HCT116 (cell line): ENCODE results near the gene IFRD2. TPM values are rescaled to one million over a fixed set of nuclear protein-coding genes. Genes with fewer than 3 reads are reported as not detected.

Experiments
- ATAC-seq: fragments of 200-7000 bp; cut with Tn5 transposase; 2 replicates; pipeline ENCODE4 v1.9.1; 2020; ENCODE audit warnings: mild to moderate bottlenecking, moderate library complexity
- BruUV-seq: library from RNA; stranded (reverse); fragments of 400-500 nt; replicated peaks from 2 replicates; lab custom pipeline; 2021; lab: Mats Ljungman, UMichigan
- CTCF ChIA-PET: fragments of 300-600 bp; sonication (Branson Sonifier 250); formaldehyde crosslinking; loops from one replicate; lab custom pipeline; 2021; ENCODE audit warnings: antibody characterized with exemption; lab: Charles Lee
- POLR2A ChIA-PET: fragments of 300-600, 350-600 bp; sonication (Branson Sonifier 250); formaldehyde crosslinking; loops from one replicate; lab custom pipeline; 2021; ENCODE audit warnings: antibody characterized with exemption; lab: Charles Lee
- RAD21 ChIA-PET, 2 experiments: fragments of 300-600 bp; sonication (Branson Sonifier 250); formaldehyde crosslinking; loops; one replicate each; lab custom pipeline; 2023; ENCODE audit warnings: low total read pairs in 2 of 2; ENCODE audit not compliant: uncharacterized antibody in 2 of 2, unreplicated experiment in 2 of 2, low non-redundant PET in 1 of 2; lab: Charles Lee
- DNase-seq: peaks from one replicate; pipeline ENCODE4 v3.0.0-alpha.2; 2010; ENCODE audit warnings: low read depth, low spot score
- H2AFZ ChIP-seq: fragments of 200-600 bp; shearing (Covaris generic), sonication (generic); 2 replicates; pipeline ENCODE4 v1.6.1; 2017; ENCODE audit warnings: low read depth, mixed run types, mixed read lengths, antibody characterized with exemption, low read length; ENCODE audit not compliant: poor library complexity, severe bottlenecking
- H3K27ac ChIP-seq: 2 replicates; pipeline ENCODE4 v1.5.1; 2012; ENCODE audit warnings: low read depth, low read length
- H3K27me3 ChIP-seq: fragments of 200-600 bp; sonication (generic); 2 replicates; pipeline ENCODE4 v1.6.1; 2016; ENCODE audit warnings: mixed run types, low read length, mixed read lengths; ENCODE audit not compliant: insufficient read depth
- H3K36me3 ChIP-seq, 2 experiments: fragments of 200-500 bp in 1 of 2; fragments of 200-600 bp in 1 of 2; sonication (Bioruptor generic) in 1 of 2; sonication (generic) in 1 of 2; 2 replicates each; pipeline versions ENCODE4 v1.5.1 to v1.6.1; 2014 to 2016; ENCODE audit warnings: low read length in 2 of 2, inconsistent platforms in 1 of 2, mixed read lengths in 1 of 2, mixed run types in 1 of 2; ENCODE audit not compliant: insufficient read depth in 2 of 2, control insufficient read depth in 1 of 2
- H3K4me1 ChIP-seq, 2 experiments: fragments of 200-600 bp in 1 of 2; sonication (generic) in 1 of 2; 2 replicates each; pipeline versions ENCODE4 v1.5.1 to v1.6.1; 2012 to 2017; ENCODE audit warnings: low read length in 2 of 2, inconsistent platforms in 1 of 2, mild to moderate bottlenecking in 1 of 2, mixed read lengths in 1 of 2, mixed run types in 1 of 2, moderate library complexity in 1 of 2; ENCODE audit not compliant: insufficient read depth in 2 of 2, control insufficient read depth in 1 of 2
- H3K4me2 ChIP-seq: fragments of 200-600 bp; sonication (generic); 2 replicates; pipeline ENCODE4 v1.6.1; 2017; ENCODE audit warnings: mixed run types, low read length, mixed read lengths
- H3K4me3 ChIP-seq, 2 experiments: fragments of 200-600 bp in 1 of 2; sonication (generic) in 1 of 2; replicated peaks in 1 of 2; 2 replicates each; pipeline ENCODE4 v1.5.1; 2011 to 2016; ENCODE audit warnings: low read length in 2 of 2, control low read depth in 1 of 2, low read depth in 1 of 2, mild to moderate bottlenecking in 1 of 2, mixed read lengths in 1 of 2, mixed run types in 1 of 2
- H3K79me2 ChIP-seq: fragments of 200-600 bp; sonication (generic); 2 replicates; pipeline ENCODE4 v1.6.1; 2017; ENCODE audit warnings: mild to moderate bottlenecking, mixed run types, low read length, moderate library complexity, mixed read lengths; ENCODE audit not compliant: insufficient read depth
- H3K9ac ChIP-seq: fragments of 200-600 bp; sonication (generic); 2 replicates; pipeline ENCODE4 v1.6.1; 2016; ENCODE audit warnings: low read length, mixed read lengths
- H3K9me2 ChIP-seq: fragments of 200-600 bp; sonication (generic), shearing (Covaris generic); 2 replicates; pipeline ENCODE4 v1.6.1; 2017; ENCODE audit warnings: mixed run types, mild to moderate bottlenecking, moderate library complexity; ENCODE audit not compliant: insufficient read depth
- H3K9me3 ChIP-seq, 2 experiments: fragments of 200-500 bp in 1 of 2; fragments of 200-600 bp in 1 of 2; sonication (Bioruptor generic) in 1 of 2; sonication (generic) in 1 of 2; 2 replicates each; pipeline ENCODE4 v1.6.1; 2014 to 2017; ENCODE audit warnings: low read length in 2 of 2, mixed read lengths in 2 of 2, inconsistent platforms in 1 of 2, low read depth in 1 of 2, mild to moderate bottlenecking in 1 of 2, mixed run types in 1 of 2, moderate library complexity in 1 of 2; ENCODE audit not compliant: control insufficient read depth in 1 of 2, insufficient read depth in 1 of 2
- H4K20me1 ChIP-seq: fragments of 200-600 bp; sonication (generic), shearing (Covaris generic); 2 replicates; pipeline ENCODE4 v1.6.1; 2017; ENCODE audit warnings: mixed run types, mild to moderate bottlenecking, moderate library complexity; ENCODE audit not compliant: insufficient read depth
- EGR1 ChIP-seq: IDR thresholded peaks from 2 replicates; pipeline ENCODE4 v1.6.1; 2012; ENCODE audit warnings: low read depth
- EZH2 ChIP-seq: fragments of 200-600 bp; sonication (generic); IDR thresholded peaks from 2 replicates; pipeline ENCODE4 v1.6.1; 2017; ENCODE audit warnings: antibody characterized with exemption, mixed run types
- POLR2A ChIP-seq: IDR thresholded peaks from 2 replicates; pipeline ENCODE4 v1.7.0; 2011; ENCODE audit warnings: borderline replicate concordance; ENCODE audit not compliant: insufficient read depth, insufficient read length; ENCODE audit errors: extremely low read depth
- POLR2AphosphoS5 ChIP-seq: IDR thresholded peaks from 2 replicates; pipeline ENCODE4 v1.6.1; 2011; ENCODE audit warnings: mild to moderate bottlenecking, low read depth, low read length, moderate library complexity
- intact Hi-C: fragments of 100-400 bp; cut with micrococcal nuclease; formaldehyde crosslinking; loops from 2 replicates; pipeline ENCODE4 v1.10.0; 2022
- total RNA-seq: library from RNA; stranded (reverse); gene quantifications from one replicate; pipeline ENCODE4 v1.2.1, GENCODE V29; 2021; ENCODE audit not compliant: unreplicated experiment
- TF ChIP-seq, protein P1 (sequence below): IDR thresholded peaks from 2 replicates; pipeline ENCODE4 v1.6.1; 2012
- TF ChIP-seq, protein P2 (sequence below), 3 experiments: fragments of 200-600 bp in 1 of 3; sonication (generic) in 1 of 3; IDR thresholded peaks in 2 of 3; conservative IDR thresholded peaks in 1 of 3; 2 replicates each; pipeline ENCODE4 v1.5.1; 2012 to 2017; ENCODE audit warnings: low read depth in 2 of 3, low read length in 2 of 3, antibody characterized with exemption in 1 of 3, borderline replicate concordance in 1 of 3, control low read depth in 1 of 3, mild to moderate bottlenecking in 1 of 3, mixed read lengths in 1 of 3, mixed run types in 1 of 3, moderate library complexity in 1 of 3; ENCODE audit not compliant: insufficient read depth in 1 of 3

Gene IFRD2
- total RNA-seq, 1 experiment from 2014 or later: 146 TPM

DNA sequence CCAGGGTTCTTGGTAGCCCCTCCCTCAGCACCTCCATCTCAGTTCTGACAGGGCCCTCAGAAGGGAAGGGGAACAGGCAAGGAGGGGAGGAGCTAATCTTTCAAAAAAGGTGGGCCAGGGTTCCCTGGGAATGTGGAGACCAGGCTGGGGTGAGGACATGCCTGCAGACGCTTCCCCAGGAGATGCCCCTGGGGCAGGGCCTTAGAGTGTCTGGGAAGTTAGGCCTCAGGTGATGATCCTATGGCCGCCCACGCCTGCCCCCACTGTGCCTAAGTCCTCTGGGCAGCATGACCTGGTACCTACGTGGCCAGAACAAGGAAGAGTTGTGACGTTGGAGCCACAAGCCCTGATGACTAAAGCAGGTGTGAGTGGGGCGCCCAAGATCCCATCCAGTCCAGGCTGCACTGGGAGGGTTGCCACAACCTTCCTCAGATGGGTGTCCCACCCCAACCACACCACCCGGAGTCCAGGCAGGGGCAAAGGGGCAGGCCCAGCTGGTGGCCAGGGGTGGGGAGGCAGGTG is 27.2 kb downstream of the IFRD2 start:
- Histone ChIP-seq H3K79me2 (no peaks in the 10 kb centered on the region), H3K27me3 (no peaks in the 10 kb centered on the region), H3K27ac (peak overlapping the region; percentile 86)
- no TSS peak for BruUV-seq
- RAD21 ChIA-PET: interaction anchor here in 1 of 2 experiments (0.6 kb wide), 1 partner anchor 71 kb away, joined by 4 read pairs; no protein-coding TSS in a partner anchor
- peak; percentile 31 for ATAC-seq
- intact Hi-C loops: no loop called here
- TF ChIP-seq POLR2AphosphoS5: peak; percentile 57
- TF ChIP-seq EGR1: no peak
- TF ChIP-seq, all 23 proteins: peak for 1
- peak; percentile 79 for DNase-seq
- ChIA-PET CTCF (interaction anchor here (0.8 to 2.9 kb wide), 6 partner anchors 9 to 83 kb away, joined by 3 to 23 read pairs (median 4); partner anchors contain the start of gene GNAI2), POLR2A (interaction anchor here (0.7 to 2.5 kb wide), 6 partner anchors 15 to 63 kb away, joined by 3 to 9 read pairs (median 4); partner anchors contain the start of genes GNAI2, HYAL3, LSMEM2 and NAA80)
- Histone ChIP-seq H3K4me2 (peak overlapping the region; percentile 80), H3K36me3 (no peaks in the 10 kb centered on the region), H3K4me1 (peaks cover 74 to 95% of the 10 kb centered on the region in 2 experiments), H3K9ac (peak overlapping the region; percentile 62), H3K9me3 (no peaks in the 10 kb centered on the region), H4K20me1 (no peaks in the 10 kb centered on the region), H3K9me2 (no peaks in the 10 kb centered on the region), H3K4me3 (peak overlapping the region; percentile 15 to 36; a peak in 3 of 4 replicates), H2AFZ (no peak overlapping the region)

GRCh38 chr3:50264383-50264963 is 27.8 kb downstream of the IFRD2 start:
- no peak overlapping the region for H2AFZ ChIP-seq
- H3K27ac ChIP-seq: peak overlapping the region; percentile 86
- intact Hi-C loops: no loop called here
- H3K4me1 ChIP-seq: peaks cover 72 to 95% of the 10 kb centered on the region in 2 experiments
- ATAC-seq (peak; percentile 45), DNase-seq (peak; percentile 76)
- peak overlapping the region; percentile 62 for H3K9ac ChIP-seq
- H3K4me2 ChIP-seq: peak overlapping the region; percentile 80
- ChIA-PET POLR2A (interaction anchor here (0.7 to 2.5 kb wide), 7 partner anchors 15 to 64 kb away, joined by 3 to 9 read pairs (median 4); partner anchors contain the start of genes GNAI2, HYAL3, LSMEM2 and NAA80), CTCF (interaction anchor here (0.6 to 2.9 kb wide), 8 partner anchors 8 to 83 kb away, joined by 3 to 23 read pairs (median 4); partner anchors contain the start of genes GNAI2 and HYAL1), RAD21 (interaction anchor here in 1 of 2 experiments (0.6 kb wide), 1 partner anchor 70 kb away, joined by 4 read pairs; no protein-coding TSS in a partner anchor)
- H3K9me2 ChIP-seq: no peaks in the 10 kb centered on the region
- no peaks in the 10 kb centered on the region for H3K79me2 ChIP-seq
- no peaks in the 10 kb centered on the region for H3K27me3 ChIP-seq
- no peaks in the 10 kb centered on the region for H3K36me3 ChIP-seq
- no peaks in the 10 kb centered on the region for H3K9me3 ChIP-seq
- no peaks in the 10 kb centered on the region for H4K20me1 ChIP-seq
- no TSS peak for BruUV-seq
- H3K4me3 ChIP-seq: peak overlapping the region; percentile 16 to 36
- TF ChIP-seq, protein P1, sequence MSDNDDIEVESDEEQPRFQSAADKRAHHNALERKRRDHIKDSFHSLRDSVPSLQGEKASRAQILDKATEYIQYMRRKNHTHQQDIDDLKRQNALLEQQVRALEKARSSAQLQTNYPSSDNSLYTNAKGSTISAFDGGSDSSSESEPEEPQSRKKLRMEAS: no peak
- TF ChIP-seq EZH2 (no peak), POLR2A (no peak)
- TF ChIP-seq, protein P2, sequence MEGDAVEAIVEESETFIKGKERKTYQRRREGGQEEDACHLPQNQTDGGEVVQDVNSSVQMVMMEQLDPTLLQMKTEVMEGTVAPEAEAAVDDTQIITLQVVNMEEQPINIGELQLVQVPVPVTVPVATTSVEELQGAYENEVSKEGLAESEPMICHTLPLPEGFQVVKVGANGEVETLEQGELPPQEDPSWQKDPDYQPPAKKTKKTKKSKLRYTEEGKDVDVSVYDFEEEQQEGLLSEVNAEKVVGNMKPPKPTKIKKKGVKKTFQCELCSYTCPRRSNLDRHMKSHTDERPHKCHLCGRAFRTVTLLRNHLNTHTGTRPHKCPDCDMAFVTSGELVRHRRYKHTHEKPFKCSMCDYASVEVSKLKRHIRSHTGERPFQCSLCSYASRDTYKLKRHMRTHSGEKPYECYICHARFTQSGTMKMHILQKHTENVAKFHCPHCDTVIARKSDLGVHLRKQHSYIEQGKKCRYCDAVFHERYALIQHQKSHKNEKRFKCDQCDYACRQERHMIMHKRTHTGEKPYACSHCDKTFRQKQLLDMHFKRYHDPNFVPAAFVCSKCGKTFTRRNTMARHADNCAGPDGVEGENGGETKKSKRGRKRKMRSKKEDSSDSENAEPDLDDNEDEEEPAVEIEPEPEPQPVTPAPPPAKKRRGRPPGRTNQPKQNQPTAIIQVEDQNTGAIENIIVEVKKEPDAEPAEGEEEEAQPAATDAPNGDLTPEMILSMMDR (IDR thresholded peaks at IDR 0.05 in 2 of 3, conservative IDR thresholded peaks at IDR 0.05 in 1 of 3; ENCODE audit: borderline replicate concordance in 1 of 3, insufficient read depth in 1 of 3, low read depth in 2 of 3, low read length in 2 of 3): no peak
